GM06990 (cell line): ENCODE results near the gene CTNNB1.

Experiments used
- DNase-seq: peaks from one replicate; pipeline ENCODE4 v3.0.0-alpha.2; 2011; ENCODE audit not compliant: insufficient read length; ENCODE audit errors: extremely low read depth
- H3K27me3 ChIP-seq: replicated peaks from 2 replicates; pipeline ENCODE4 v1.6.0; 2011; ENCODE audit warnings: low read length; ENCODE audit not compliant: control insufficient read depth, insufficient read depth
- H3K36me3 ChIP-seq: 2 replicates; pipeline ENCODE4 v1.5.1; 2011; ENCODE audit warnings: low read length; ENCODE audit not compliant: control insufficient read depth, insufficient read depth
- H3K4me3 ChIP-seq: replicated peaks from 2 replicates; pipeline ENCODE4 v1.5.1; 2011; ENCODE audit warnings: low read depth, mild to moderate bottlenecking, control low read depth, low read length
- TF ChIP-seq, protein P1 (sequence below): IDR thresholded peaks from 2 replicates; pipeline ENCODE4 v1.5.1; 2011; ENCODE audit warnings: low read length, control low read depth, mild to moderate bottlenecking, inconsistent platforms; ENCODE audit not compliant: insufficient read depth, poor library complexity, severe bottlenecking

CTNNB1 gene

DNA sequence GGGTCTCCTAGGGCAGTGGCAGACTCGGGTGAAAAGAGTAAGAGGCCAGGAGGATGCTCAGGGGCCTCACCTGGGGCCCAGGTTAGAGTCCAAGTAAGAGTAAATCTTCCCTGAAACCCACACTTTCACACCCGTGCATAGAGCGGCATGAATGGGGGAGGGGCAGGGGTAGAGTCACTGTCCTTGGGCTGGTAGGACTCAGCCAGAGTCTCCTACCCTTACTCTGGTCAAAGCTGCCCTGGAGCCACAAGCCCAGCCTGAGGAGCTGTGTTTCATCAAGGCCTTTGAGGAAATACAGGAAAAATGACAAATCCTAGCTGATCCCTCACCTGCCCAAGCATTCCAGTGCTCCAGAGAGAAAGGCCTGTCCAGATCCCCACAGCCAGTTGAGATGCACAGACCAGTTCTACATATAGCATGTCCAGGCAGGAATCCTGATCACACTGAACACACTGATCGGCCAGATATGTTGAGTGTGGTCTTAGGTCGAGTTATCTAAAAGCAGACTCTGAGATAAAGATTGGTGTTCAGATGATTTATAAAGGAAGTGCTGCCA lies 16.7 kb upstream of the CTNNB1 start:
- no peak overlapping the region for H3K4me3 ChIP-seq
- no peaks in the 10 kb centered on the region; the same call in 1 of the 2 replicates for H3K27me3 ChIP-seq
- no peaks in the 10 kb centered on the region for H3K36me3 ChIP-seq
- no peak for DNase-seq
- TF ChIP-seq, protein P1, sequence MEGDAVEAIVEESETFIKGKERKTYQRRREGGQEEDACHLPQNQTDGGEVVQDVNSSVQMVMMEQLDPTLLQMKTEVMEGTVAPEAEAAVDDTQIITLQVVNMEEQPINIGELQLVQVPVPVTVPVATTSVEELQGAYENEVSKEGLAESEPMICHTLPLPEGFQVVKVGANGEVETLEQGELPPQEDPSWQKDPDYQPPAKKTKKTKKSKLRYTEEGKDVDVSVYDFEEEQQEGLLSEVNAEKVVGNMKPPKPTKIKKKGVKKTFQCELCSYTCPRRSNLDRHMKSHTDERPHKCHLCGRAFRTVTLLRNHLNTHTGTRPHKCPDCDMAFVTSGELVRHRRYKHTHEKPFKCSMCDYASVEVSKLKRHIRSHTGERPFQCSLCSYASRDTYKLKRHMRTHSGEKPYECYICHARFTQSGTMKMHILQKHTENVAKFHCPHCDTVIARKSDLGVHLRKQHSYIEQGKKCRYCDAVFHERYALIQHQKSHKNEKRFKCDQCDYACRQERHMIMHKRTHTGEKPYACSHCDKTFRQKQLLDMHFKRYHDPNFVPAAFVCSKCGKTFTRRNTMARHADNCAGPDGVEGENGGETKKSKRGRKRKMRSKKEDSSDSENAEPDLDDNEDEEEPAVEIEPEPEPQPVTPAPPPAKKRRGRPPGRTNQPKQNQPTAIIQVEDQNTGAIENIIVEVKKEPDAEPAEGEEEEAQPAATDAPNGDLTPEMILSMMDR, result no peak

DNA sequence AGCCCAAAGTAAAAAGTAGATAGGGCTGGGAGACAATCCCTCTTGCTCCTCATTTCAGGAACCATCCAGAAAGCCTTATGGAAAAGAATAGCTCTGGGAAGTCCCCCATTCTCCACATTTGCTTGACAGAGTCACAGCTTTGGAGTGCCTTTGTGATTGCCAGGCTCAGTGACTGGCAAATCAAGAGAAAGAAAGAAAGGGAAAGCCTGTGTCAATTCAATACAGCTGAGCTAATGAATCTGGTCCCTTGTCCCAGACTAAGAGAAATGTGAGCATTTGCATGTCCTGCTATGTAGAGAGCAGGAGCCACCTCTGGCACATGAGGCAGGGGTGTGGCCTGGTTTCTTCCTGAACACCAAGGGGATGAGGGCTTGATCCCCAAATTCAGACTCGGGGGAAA lies 14.9 kb upstream of the CTNNB1 start:
- Histone ChIP-seq H3K4me3 (no peak overlapping the region), H3K27me3 (no peaks in the 10 kb centered on the region; the same call in 1 of the 2 replicates), H3K36me3 (no peaks in the 10 kb centered on the region)
- TF ChIP-seq, protein P1, result no peak
- DNase-seq, result no peak

DNA sequence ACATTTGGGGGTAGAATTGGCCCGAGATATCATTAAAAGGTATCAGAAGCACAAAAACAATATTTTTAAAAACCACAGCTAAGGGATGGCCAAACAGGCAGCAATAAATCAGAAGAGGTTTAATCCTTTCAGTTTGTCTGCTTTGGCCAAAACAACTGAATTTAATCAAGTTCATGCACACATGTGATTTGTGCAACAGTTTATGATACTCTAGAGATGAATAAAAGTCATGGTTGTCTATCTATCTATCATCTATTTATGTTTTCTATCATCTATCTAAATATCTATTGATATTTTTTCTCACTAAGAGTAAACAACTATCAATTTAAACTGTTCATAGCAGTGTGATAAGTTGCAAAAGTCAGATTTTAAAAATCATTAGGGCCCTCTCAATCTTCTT lies 13.0 kb upstream of the CTNNB1 start:
- DNase-seq, result no peak
- TF ChIP-seq, protein P1, result no peak
- no peak overlapping the region for H3K4me3 ChIP-seq
- H3K27me3 ChIP-seq, result no peaks in the 10 kb centered on the region; the same call in 1 of the 2 replicates
- no peaks in the 10 kb centered on the region for H3K36me3 ChIP-seq

DNA sequence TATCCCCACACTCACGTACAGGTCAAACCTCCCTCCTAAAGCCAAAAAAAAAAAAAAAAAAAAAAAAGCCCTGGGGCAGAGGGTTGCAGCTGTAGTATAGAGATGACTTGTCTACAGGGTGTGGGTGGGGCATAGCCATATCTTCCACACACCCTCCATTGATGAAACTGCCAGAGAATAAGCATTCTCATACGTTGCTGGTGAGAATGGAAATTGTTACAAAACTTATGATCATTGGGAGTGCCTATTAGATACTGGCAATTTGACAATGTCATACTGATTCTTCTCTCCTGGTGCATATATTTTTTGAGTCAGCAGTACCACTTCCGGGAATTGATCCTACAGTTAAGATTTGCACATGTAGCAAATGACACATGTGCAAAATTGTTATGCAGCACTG lies 11.0 kb upstream of the CTNNB1 start:
- no peak overlapping the region for H3K4me3 ChIP-seq
- no peaks in the 10 kb centered on the region for H3K36me3 ChIP-seq
- TF ChIP-seq, protein P1, result no peak
- H3K27me3 ChIP-seq, result no peaks in the 10 kb centered on the region; the same call in 1 of the 2 replicates
- DNase-seq, result no peak

DNA sequence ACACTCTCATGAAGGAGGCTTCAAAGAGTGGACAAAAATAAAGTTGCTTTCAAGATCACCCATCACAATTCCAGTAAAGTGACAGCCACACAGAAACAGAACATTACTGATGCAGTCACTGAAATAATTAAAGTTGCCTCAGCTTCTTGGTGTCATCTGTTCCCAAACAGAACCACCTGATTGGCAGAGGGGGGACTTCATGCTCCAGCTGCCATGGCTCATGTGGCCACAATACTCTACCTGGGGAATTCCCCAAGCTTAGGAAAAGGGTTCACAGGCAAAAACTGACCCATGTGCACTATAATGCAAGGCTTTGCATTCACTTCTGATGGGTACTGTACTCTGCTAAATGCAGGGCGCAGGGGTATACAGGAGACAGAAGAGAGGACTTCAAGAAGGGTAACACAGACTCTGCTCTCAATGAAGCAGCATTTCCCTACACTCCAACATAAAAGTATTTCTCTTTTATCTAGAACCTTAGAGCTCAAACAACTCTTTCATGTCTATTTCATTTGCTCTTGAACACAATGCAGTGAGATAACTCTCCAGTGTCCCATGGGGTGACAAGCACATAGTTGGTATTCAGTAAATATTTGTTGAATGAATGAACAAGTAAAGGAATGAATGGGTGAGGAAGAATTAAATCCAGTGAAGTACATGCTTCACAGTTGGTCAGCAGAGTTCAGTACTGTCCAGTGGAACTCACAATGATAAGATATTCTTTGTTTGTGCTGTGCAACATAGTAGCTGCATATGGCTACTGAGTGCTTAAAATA lies 8.6 kb upstream of the CTNNB1 start:
- no peak overlapping the region for H3K4me3 ChIP-seq
- H3K36me3 ChIP-seq, result no peaks in the 10 kb centered on the region
- TF ChIP-seq, protein P1, result no peak
- peak; percentile 29 for DNase-seq
- H3K27me3 ChIP-seq, result no peaks in the 10 kb centered on the region

DNA sequence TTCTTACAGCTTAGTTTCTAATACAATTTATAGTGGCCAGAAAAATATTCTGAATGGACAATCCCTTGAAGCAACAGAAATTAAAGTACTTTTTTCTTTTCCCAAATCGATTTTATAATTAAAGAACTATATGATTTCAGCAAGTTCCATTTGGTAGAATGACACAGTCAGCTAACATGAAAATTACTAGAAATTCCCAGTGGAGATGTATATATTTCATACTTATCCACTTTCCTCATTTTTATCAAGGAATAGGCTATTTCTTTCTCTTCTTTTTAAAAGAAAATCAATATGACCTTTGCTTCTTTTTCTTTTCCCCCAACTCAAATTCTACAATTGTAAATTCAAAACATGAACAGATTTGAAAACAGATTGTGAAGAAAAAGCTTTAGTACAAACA lies 6.4 kb upstream of the CTNNB1 start:
- TF ChIP-seq, protein P1, result no peak
- DNase-seq, result no peak
- H3K4me3 ChIP-seq, result no peak overlapping the region
- no peaks in the 10 kb centered on the region for H3K27me3 ChIP-seq
- H3K36me3 ChIP-seq, result no peaks in the 10 kb centered on the region
